GM18507 (cell line): ENCODE measurements around the gene SHCBP1L.

Experiments
- DNase-seq: peaks from one replicate; pipeline ENCODE4 v3.0.0; 2011; ENCODE audit warnings: low read depth; ENCODE audit not compliant: insufficient read length; ENCODE audit errors: extremely low spot score
- FAIRE-seq: peaks from 2 replicates; lab custom pipeline; 2011; peaks lifted over from hg19 to GRCh38; lab: Jason Lieb, UNC

The SHCBP1L gene

DNA sequence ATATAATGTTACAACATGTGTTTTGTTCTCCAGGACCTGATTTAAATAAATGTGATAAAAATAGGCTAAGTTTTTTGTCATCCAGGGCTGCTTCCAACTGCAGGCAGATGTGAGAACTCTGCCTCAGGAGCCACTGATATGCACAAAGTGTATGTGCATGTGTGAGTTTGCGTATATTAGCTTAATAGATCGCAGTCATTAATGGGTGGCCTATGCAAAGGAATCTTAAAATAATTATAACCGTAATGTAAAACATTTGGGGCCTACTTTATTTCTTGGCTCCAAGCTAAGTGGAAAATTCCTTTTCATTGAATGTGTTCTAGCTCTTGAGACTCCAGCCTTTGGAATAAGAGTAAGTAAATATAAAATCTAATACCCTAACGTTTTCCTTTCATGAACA lies 97.1 kb downstream of the SHCBP1L start:
- FAIRE-seq (no peak), DNase-seq (no peak)

GRCh38 chr1:182851825-182852224 lies 101.1 kb downstream of the SHCBP1L start:
- DNase-seq (no peak), FAIRE-seq (no peak)

DNA sequence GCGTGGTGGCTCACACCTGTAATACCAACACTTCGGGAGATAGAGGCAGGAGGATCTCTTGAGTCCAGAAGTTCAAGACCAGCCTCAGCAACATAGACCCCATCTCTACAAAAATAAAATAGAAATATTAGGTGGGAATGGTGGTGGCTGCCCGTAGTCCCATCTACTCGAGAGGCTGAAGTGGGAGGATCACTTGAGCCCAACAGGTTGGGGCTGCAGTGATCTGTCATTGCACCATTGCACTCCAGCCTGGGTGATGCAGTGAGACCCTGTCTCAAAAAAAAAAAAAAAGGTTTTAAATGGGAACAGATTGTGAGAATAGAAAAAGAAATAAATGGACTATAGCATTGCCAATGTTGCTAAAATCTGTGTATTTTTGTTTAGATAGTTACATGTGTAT lies 102.6 kb downstream of the SHCBP1L start:
- no peak for FAIRE-seq

More for the DNA sequence above, 102.6 kb downstream of the SHCBP1L start:
- no peak for DNase-seq
